ENCODE data around the gene CDHR2.

Gene CDHR2, protein sequence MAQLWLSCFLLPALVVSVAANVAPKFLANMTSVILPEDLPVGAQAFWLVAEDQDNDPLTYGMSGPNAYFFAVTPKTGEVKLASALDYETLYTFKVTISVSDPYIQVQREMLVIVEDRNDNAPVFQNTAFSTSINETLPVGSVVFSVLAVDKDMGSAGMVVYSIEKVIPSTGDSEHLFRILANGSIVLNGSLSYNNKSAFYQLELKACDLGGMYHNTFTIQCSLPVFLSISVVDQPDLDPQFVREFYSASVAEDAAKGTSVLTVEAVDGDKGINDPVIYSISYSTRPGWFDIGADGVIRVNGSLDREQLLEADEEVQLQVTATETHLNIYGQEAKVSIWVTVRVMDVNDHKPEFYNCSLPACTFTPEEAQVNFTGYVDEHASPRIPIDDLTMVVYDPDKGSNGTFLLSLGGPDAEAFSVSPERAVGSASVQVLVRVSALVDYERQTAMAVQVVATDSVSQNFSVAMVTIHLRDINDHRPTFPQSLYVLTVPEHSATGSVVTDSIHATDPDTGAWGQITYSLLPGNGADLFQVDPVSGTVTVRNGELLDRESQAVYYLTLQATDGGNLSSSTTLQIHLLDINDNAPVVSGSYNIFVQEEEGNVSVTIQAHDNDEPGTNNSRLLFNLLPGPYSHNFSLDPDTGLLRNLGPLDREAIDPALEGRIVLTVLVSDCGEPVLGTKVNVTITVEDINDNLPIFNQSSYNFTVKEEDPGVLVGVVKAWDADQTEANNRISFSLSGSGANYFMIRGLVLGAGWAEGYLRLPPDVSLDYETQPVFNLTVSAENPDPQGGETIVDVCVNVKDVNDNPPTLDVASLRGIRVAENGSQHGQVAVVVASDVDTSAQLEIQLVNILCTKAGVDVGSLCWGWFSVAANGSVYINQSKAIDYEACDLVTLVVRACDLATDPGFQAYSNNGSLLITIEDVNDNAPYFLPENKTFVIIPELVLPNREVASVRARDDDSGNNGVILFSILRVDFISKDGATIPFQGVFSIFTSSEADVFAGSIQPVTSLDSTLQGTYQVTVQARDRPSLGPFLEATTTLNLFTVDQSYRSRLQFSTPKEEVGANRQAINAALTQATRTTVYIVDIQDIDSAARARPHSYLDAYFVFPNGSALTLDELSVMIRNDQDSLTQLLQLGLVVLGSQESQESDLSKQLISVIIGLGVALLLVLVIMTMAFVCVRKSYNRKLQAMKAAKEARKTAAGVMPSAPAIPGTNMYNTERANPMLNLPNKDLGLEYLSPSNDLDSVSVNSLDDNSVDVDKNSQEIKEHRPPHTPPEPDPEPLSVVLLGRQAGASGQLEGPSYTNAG (N-terminal part only)

DNA sequence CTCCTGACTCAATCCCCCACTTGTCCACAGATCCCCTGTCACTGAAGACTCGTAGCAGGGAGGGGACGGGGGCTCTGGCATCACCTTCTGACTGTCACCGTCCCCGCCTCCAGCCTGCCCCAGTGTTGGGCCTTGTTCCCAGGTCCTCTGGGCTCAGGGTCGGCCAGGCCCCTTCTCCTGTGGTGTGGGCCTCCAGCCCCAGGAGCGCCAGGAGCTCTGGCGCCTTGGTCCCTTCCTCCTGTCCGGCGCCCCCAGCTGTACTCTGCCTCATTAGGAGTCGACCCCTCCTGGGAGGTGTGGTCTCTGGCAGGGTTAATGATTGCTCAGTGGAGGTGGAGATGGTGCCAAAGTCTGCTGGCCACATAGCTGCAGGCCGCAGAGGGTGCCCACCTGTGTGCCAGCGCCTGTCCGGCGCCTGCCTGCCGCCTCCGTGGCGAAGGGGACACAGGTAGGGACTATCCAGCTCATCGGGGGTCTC is at the start of gene CDHR2:
Gene CDHR2 (plus strand): TSS at position 376 of the 478 bp plus-strand sequence. CDS start 16,011 bp downstream, outside the sequence.
- TF ChIP-seq, protein P1, sequence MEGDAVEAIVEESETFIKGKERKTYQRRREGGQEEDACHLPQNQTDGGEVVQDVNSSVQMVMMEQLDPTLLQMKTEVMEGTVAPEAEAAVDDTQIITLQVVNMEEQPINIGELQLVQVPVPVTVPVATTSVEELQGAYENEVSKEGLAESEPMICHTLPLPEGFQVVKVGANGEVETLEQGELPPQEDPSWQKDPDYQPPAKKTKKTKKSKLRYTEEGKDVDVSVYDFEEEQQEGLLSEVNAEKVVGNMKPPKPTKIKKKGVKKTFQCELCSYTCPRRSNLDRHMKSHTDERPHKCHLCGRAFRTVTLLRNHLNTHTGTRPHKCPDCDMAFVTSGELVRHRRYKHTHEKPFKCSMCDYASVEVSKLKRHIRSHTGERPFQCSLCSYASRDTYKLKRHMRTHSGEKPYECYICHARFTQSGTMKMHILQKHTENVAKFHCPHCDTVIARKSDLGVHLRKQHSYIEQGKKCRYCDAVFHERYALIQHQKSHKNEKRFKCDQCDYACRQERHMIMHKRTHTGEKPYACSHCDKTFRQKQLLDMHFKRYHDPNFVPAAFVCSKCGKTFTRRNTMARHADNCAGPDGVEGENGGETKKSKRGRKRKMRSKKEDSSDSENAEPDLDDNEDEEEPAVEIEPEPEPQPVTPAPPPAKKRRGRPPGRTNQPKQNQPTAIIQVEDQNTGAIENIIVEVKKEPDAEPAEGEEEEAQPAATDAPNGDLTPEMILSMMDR (IDR thresholded peaks at IDR 0.05): no peak
- Histone ChIP-seq H3K4me3 (no peak within 1 kb of the TSS), H3K27ac (no peak within 1 kb of the TSS), H3K9me3 (no peaks in the 10 kb centered on the region), H3K27me3 (peaks cover 0 to 53% of the 10 kb centered on the region in 2 donors), H3K4me1 (peaks cover 0 to 2% (median 2%) of the 10 kb centered on the region in 4 donors), H3K36me3 (no peaks in the 10 kb centered on the region)
- DNase-seq: no peak
- intact Hi-C loops (cut with DNase I; ENCODE audit: low total_unique reads): no loop called here

DNA sequence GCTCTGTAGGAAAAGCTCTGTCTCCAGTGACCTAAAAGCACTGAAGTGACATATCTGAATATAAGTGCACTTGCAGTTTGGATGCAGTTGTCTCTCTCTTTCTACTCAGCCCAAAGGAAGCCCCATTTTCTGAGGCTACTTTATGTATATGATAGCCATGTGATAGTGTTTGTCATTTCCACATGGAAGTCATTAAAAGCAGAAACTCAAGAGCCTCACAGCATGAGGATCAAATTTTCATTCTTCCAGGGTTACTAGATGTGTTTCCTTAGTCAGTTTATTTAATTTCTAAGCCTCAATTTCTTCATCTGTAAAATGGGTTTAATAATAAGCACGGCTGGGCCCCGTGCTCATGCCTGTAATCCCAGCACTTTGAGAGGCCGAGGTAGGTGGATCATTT is 48.6 kb upstream of the CDHR2 start:
- no peaks in the 10 kb centered on the region for H3K27me3 ChIP-seq
- intact Hi-C loops (cut with DNase I; ENCODE audit: low total_unique reads): no loop called here
- TF ChIP-seq, protein P1 (IDR thresholded peaks at IDR 0.05): no peak
- H3K4me3 ChIP-seq: no peak overlapping the region
- no peaks in the 10 kb centered on the region for H3K9me3 ChIP-seq
- DNase-seq: no peak
- H3K27ac ChIP-seq: no peak overlapping the region
- no peaks in the 10 kb centered on the region for H3K4me1 ChIP-seq
- peaks cover 78 to 97% (median 81%) of the 10 kb centered on the region in 3 donors for H3K36me3 ChIP-seq

DNA sequence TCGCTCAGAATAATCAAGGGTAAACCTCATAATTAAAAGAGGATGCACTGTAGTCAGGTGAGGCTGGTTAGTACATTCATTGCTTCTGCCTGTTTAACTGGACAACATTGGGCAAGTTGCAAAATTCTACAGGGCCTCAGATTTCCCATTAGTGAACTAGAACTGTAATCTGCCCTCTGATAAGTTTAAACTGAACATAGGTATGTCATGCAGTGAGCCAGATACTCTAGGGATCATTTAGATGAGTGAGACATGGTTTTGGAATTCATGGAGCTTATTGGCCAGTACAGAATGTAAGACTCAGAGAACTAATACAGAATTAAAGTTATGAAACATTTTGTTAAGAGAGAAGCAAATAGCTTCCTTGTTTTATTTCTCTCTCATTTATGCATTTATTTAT is 47.8 kb upstream of the CDHR2 start:
- Histone ChIP-seq H3K36me3 (peaks cover 74 to 97% (median 78%) of the 10 kb centered on the region in 3 donors), H3K4me1 (no peaks in the 10 kb centered on the region), H3K27me3 (no peaks in the 10 kb centered on the region), H3K4me3 (no peak overlapping the region), H3K27ac (no peak overlapping the region), H3K9me3 (no peaks in the 10 kb centered on the region)
- TF ChIP-seq, protein P1 (IDR thresholded peaks at IDR 0.05): no peak
- intact Hi-C loops (cut with DNase I; ENCODE audit: low total_unique reads): no loop called here
- no peak for DNase-seq

DNA sequence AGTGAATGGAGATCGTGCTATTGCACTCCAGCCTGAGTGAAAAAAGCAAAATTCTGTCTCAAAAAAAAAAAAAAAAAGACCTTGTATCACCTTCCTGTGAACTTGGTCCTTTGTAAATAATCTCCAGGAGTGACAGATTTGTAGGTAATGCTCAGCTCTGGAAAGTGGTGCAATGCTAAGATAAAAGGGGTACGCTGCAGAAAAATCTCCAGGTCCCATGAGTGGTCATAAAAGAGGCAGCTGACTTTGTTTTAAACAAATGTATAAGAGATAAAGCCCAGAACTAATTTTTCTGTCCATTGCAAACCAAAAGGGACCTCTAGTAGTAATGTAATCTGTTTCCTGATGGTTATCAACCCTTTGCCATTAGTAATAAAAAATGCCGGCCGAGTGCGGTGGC is 45.6 kb upstream of the CDHR2 start:
- no peaks in the 10 kb centered on the region for H3K9me3 ChIP-seq
- no peaks in the 10 kb centered on the region for H3K4me1 ChIP-seq
- no peak overlapping the region for H3K27ac ChIP-seq
- intact Hi-C loops (cut with DNase I; ENCODE audit: low total_unique reads): no loop called here
- TF ChIP-seq, protein P1 (IDR thresholded peaks at IDR 0.05): no peak
- no peaks in the 10 kb centered on the region for H3K27me3 ChIP-seq
- H3K4me3 ChIP-seq: no peak overlapping the region
- no peak for DNase-seq
- H3K36me3 ChIP-seq: peaks cover 73 to 100% (median 79%) of the 10 kb centered on the region in 3 donors

DNA sequence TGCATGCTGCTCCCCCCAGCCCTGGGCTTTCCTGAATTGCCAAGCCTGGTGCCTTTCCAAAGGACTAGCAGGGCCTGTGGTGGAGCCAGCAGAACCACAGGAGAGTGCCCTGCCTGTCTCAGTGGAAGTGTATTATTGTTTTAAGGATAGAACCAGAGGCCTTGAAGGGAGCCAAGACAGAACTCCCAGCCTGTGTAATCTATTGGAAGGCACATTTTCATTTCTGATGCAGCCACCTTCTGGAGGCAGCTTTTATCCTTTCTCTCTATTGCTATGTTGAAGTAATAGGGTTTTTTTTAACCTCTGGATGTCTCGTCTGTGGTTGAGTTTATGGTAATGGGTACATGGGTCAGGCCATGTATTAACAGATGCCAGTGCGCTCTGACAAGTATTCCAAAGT is 41.2 kb upstream of the CDHR2 start:
- Histone ChIP-seq H3K36me3 (peaks cover 40 to 72% (median 43%) of the 10 kb centered on the region in 3 donors), H3K4me1 (no peaks in the 10 kb centered on the region), H3K9me3 (no peaks in the 10 kb centered on the region), H3K4me3 (no peak overlapping the region), H3K27me3 (no peaks in the 10 kb centered on the region), H3K27ac (no peak overlapping the region)
- intact Hi-C loops (cut with DNase I; ENCODE audit: low total_unique reads): no loop called here
- DNase-seq: no peak
- TF ChIP-seq, protein P1 (IDR thresholded peaks at IDR 0.05): no peak
